Sigmoid colon (tissue), 7 donors: ENCODE results near the gene LIPN. TPM values are rescaled to one million over a fixed set of nuclear protein-coding genes. Genes with fewer than 3 reads are reported as not detected.

ENCODE experiments used
- DNase-seq: peaks from one replicate; pipeline ENCODE4 v3.0.0-alpha.2; 2019
- H3K27ac ChIP-seq, 4 donors: fragments of 200-600 bp; sonication (generic); one replicate each; pipeline ENCODE4 v1.5.1; 2016 to 2019; ENCODE audit warnings: mild to moderate bottlenecking in 1 of 4
- H3K27me3 ChIP-seq, 3 donors: fragments of 200-600 bp; sonication (generic); one replicate each; pipeline ENCODE4 v1.5.1; 2019; ENCODE audit warnings: mild to moderate bottlenecking in 1 of 3
- H3K36me3 ChIP-seq, 4 donors: fragments of 200-600 bp; sonication (generic); one replicate each; pipeline ENCODE4 v1.5.1; 2016 to 2019
- H3K4me1 ChIP-seq, 4 donors: fragments of 200-600 bp; sonication (generic); one replicate each; pipeline ENCODE4 v1.5.1; 2017 to 2019
- H3K4me3 ChIP-seq, 4 donors: fragments of 200-600 bp; sonication (generic); one replicate each; pipeline ENCODE4 v1.5.1; 2017 to 2019; ENCODE audit warnings: mild to moderate bottlenecking in 2 of 4, moderate library complexity in 1 of 4
- H3K9me3 ChIP-seq, 4 donors: fragments of 200-600 bp in 3 of 4; sonication (generic) in 3 of 4; one replicate each; pipeline versions ENCODE4 v1.5.1 to v1.6.1; 2013 to 2019
- EP300 ChIP-seq, 4 donors: sonication (generic); formaldehyde crosslinking; IDR thresholded peaks; one replicate each; pipeline ENCODE4 v1.6.1; 2017; ENCODE audit warnings: antibody characterized with exemption in 4 of 4
- POLR2A ChIP-seq, 2 donors: fragments of 450-650 bp; IDR thresholded peaks; one replicate each; pipeline ENCODE4 v1.6.1; 2016; ENCODE audit warnings: antibody characterized with exemption in 2 of 2, mild to moderate bottlenecking in 2 of 2, moderate library complexity in 2 of 2
- POLR2AphosphoS5 ChIP-seq, 4 donors: sonication (generic); formaldehyde crosslinking; IDR thresholded peaks; one replicate each; pipeline ENCODE4 v1.6.1; 2017; ENCODE audit warnings: antibody characterized with exemption in 4 of 4
- WGBS, 2 donors: extraction: QIAGEN DNeasy Blood & Tissue Kit; methylation state at CpG; one replicate each; pipeline ENCODE4 v1.1.7; 2013; 5-methylcytosine and 5-hydroxymethylcytosine counted together
- intact Hi-C: fragments of 100-400 bp; cut with DNase I; formaldehyde crosslinking; loops from one replicate; pipeline ENCODE4 v1.15.1; 2023
- polyA plus RNA-seq, 3 donors: library from polyadenylated mRNA; stranded (reverse); fragments of 200-250 nt; gene quantifications; one replicate each; pipeline ENCODE4 v1.2.3, GENCODE V29; 2013
- total RNA-seq, 4 donors: library from RNA; depleted of rRNA; stranded (reverse); fragments of >200 nt; gene quantifications; one replicate each; pipeline ENCODE4 v1.1.0, GENCODE V29; 2016
- TF ChIP-seq, protein P1 (sequence below), 4 experiments: fragments of 450-650 bp in 3 of 4; fragments of 200-600 bp in 1 of 4; IDR thresholded peaks; one replicate each; pipeline ENCODE4 v1.5.1; 2016 to 2019; ENCODE audit warnings: antibody characterized with exemption in 4 of 4, mild to moderate bottlenecking in 3 of 4, moderate library complexity in 2 of 4
- donor health status: healthy with polysubstance abuse.
- donor health status: Bipolar disorder and iron deficiency.
- donor health status: healthy.

The LIPN gene
- total and polyA plus RNA-seq, 7 donors: 1.4 TPM; not detected in 6

DNA sequence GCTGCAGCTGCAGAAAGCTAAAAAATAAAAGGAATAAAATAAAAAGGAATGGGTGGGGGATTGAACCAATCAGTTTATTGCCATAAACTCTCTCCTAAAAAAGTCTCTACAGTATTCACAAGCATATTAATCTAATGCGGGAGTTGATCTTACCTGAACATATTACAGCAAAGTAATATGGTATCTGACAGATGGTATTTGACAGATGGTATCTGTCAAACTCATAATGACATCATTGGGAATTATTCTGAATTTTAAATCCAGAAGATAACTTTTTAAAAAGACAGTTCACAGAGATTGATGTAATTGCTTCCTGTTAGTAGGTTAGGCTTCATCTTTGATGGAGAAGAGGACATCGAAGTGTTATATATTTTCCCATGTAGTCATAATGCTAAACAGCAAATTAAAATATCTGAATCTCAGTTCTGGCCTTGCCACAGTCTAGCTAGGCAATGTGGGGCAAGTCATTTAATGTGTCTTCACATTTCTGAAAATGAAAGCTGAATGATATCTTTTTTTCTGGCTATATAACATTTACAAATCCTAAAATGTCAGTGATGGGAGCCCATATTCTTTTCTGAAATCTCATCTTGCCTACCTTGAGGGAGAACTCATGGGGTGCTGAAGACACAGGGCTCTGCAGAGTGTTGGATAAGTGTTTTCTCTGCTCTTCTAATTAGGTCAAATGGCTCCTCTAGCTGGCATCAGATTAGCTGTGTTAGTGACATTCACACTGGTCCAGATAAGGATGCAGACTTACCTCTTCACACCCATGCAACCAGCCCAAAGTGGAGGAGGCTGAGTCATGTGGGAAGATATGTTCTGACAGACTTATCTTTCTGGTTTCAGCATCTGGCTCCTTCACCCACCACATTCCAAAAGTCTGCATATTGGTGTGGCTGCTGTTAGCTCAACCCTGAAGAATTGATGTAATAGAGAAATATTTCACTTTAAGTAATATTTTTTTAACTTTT is 40.6 kb downstream of the LIPN start:
- Histone ChIP-seq H3K4me3 (no peak overlapping the region), H3K9me3 (no peaks in the 10 kb centered on the region), H3K27me3 (no peaks in the 10 kb centered on the region), H3K4me1 (no peaks in the 10 kb centered on the region), H3K36me3 (no peaks in the 10 kb centered on the region), H3K27ac (no peak overlapping the region)
- WGBS, 2 donors: 88 to 92% methylated on average over 2 of the region's 2 CpGs
- TF ChIP-seq POLR2AphosphoS5 (IDR thresholded peaks at IDR 0.05): no peak
- TF ChIP-seq POLR2A (IDR thresholded peaks at IDR 0.05): no peak
- no peak for TF ChIP-seq EP300 (IDR thresholded peaks at IDR 0.05)
- TF ChIP-seq, protein P1, sequence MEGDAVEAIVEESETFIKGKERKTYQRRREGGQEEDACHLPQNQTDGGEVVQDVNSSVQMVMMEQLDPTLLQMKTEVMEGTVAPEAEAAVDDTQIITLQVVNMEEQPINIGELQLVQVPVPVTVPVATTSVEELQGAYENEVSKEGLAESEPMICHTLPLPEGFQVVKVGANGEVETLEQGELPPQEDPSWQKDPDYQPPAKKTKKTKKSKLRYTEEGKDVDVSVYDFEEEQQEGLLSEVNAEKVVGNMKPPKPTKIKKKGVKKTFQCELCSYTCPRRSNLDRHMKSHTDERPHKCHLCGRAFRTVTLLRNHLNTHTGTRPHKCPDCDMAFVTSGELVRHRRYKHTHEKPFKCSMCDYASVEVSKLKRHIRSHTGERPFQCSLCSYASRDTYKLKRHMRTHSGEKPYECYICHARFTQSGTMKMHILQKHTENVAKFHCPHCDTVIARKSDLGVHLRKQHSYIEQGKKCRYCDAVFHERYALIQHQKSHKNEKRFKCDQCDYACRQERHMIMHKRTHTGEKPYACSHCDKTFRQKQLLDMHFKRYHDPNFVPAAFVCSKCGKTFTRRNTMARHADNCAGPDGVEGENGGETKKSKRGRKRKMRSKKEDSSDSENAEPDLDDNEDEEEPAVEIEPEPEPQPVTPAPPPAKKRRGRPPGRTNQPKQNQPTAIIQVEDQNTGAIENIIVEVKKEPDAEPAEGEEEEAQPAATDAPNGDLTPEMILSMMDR (IDR thresholded peaks at IDR 0.05): no peak
- no peak for DNase-seq
- intact Hi-C loops: no loop called here

DNA sequence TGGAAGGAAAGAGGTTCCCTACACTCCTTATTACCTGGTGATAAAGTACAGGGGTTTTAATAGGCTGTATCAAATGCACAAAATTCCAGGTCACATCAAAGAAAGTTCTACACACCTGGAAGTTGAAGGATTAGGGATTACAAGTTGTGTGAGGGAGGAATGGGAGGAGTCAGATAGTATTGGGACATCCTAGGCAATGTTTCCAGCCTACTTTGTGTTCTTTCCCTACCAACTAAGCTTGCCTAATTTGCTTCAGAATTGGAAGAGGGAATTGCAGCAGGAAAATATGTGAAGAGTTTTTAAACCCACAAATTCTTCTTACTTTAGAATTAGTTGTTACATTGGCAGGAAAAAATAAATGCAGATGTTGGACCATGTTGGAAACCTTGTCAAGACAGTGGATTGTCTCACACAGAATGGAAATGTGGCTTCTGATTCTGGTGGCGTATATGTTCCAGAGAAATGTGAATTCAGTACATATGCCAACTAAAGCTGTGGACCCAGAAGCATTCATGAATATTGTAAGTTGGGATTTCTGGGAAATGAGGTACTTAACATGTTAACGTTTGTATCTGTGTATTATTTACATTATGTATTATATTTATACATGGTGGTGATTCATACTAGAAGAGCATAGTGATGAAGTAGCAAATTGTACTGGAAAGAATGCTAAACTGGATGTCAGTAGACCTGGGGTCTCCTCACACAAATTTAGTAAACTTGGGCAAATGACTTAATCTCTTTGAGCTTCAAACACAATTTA is 42.9 kb downstream of the LIPN start, which contains the start of gene LIPM:
Gene LIPM (plus strand): TSS at position 208 of the 763 bp plus-strand sequence. CDS start 167 bp downstream, at position 375.
- 66 to 80% methylated on average over 2 of the region's 2 CpGs for WGBS, 2 donors

DNA sequence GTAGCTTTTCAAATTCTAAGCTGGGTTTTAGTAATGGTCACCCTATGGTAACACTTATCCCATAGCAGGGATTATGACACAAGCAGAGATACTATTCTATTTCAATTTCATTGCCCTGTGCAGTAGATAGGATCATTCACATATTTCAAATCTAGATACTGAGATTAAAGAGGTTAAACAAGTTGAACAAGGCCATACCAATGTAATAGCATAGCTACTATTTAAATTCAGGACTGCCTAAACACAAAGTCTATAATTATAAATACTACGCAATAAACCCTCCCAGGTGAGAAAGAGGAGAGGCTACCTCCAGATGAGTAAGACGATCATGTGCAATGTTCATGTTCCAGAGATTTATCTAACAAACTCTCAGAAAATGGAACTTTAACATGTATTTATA is 43.8 kb downstream of the LIPN start:
- Histone ChIP-seq H3K4me3 (no peak overlapping the region), H3K4me1 (no peaks in the 10 kb centered on the region), H3K36me3 (no peaks in the 10 kb centered on the region), H3K27me3 (no peaks in the 10 kb centered on the region), H3K27ac (no peak overlapping the region), H3K9me3 (no peaks in the 10 kb centered on the region)
- intact Hi-C loops: no loop called here
- 27 to 78% methylated on average over 2 of the region's 2 CpGs for WGBS, 2 donors
- TF ChIP-seq, protein P1 (IDR thresholded peaks at IDR 0.05): no peak
- TF ChIP-seq EP300 (IDR thresholded peaks at IDR 0.05) (no peak), POLR2A (IDR thresholded peaks at IDR 0.05) (no peak), POLR2AphosphoS5 (IDR thresholded peaks at IDR 0.05) (no peak)
- DNase-seq: no peak

More for the DNA sequence above, 42.9 kb downstream of the LIPN start, which contains the start of gene LIPM:
- H3K27ac ChIP-seq: no peak within 1 kb of the TSS
- H3K9me3 ChIP-seq: no peaks in the 10 kb centered on the region
- H3K4me3 ChIP-seq: no peak within 1 kb of the TSS
- intact Hi-C loops: no loop called here
- no peaks in the 10 kb centered on the region for H3K27me3 ChIP-seq
- H3K36me3 ChIP-seq: no peaks in the 10 kb centered on the region
- DNase-seq: no peak
- no peaks in the 10 kb centered on the region for H3K4me1 ChIP-seq
- TF ChIP-seq POLR2A (IDR thresholded peaks at IDR 0.05) (no peak), EP300 (IDR thresholded peaks at IDR 0.05) (no peak), POLR2AphosphoS5 (IDR thresholded peaks at IDR 0.05) (no peak)
- TF ChIP-seq, protein P1 (IDR thresholded peaks at IDR 0.05): no peak

DNA sequence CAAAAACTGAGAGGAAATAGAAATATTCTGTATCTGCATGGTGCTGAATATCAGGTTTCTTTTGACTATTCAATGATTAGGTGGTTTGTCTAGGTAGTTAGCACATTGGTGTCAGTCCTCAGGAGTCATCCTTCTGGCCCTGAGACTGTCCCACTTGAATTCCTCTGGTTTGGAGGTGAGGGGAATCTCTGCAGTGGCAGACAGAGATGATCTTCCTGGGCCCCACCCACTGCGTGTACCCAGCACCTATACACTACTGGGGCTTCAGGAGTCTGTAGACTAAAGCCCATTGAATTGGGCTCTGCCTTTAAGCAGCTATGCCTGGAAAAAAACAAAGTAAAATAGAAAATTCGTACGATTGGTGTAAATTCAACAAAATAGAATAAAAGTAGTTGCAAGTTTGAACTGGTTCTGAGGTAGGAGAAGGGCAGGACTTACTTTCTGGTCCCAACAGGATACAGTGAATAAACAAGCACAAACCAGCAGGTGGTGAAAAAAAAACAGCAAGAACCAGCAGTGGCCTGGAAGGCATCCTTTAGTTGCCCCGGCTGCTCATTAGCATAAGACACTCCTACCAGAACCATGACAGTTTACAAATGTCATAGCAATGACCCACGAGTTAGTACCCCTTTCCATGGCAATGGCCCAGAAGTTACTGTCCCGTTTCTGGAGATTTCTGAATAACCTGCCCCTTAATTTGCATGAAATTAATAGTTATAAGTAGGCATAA is 44.4 kb downstream of the LIPN start:
- DNase-seq: no peak
- Histone ChIP-seq H3K4me1 (no peaks in the 10 kb centered on the region), H3K4me3 (no peak overlapping the region), H3K27ac (no peak overlapping the region), H3K9me3 (no peaks in the 10 kb centered on the region), H3K27me3 (no peaks in the 10 kb centered on the region), H3K36me3 (no peaks in the 10 kb centered on the region)
- WGBS, 2 donors: 77% methylated on average over 6 of the region's 6 CpGs
- intact Hi-C loops: no loop called here
- TF ChIP-seq EP300 (IDR thresholded peaks at IDR 0.05): no peak
- TF ChIP-seq, protein P1 (IDR thresholded peaks at IDR 0.05): no peak
